ENCODE measurements around the gene ADARB2. TPM values are rescaled to one million over a fixed set of nuclear protein-coding genes. Genes with fewer than 3 reads are reported as not detected.

The ADARB2 gene
- total RNA-seq, 1 donor from 2014 or later: not detected

GRCh38 chr10:1633783-1634182 lies 103.5 kb downstream of the ADARB2 start:
- TF ChIP-seq CTCF (IDR thresholded peaks at IDR 0.05): no peak
- Histone ChIP-seq H3K27me3 (no peaks in the 10 kb centered on the region), H3K27ac (no peak overlapping the region), H3K9me3 (no peaks in the 10 kb centered on the region), H3K36me3 (no peaks in the 10 kb centered on the region), H3K4me3 (no peak overlapping the region), H3K4me1 (no peaks in the 10 kb centered on the region)
- no peak for DNase-seq (ENCODE audit: low spot score in 2 of 2)
- intact Hi-C loops (cut with DNase I): no loop called here

- intact Hi-C loops (cut with DNase I): no loop called here
- no peak for DNase-seq (ENCODE audit: low spot score in 2 of 2)
- Histone ChIP-seq H3K27me3 (no peaks in the 10 kb centered on the region), H3K36me3 (no peaks in the 10 kb centered on the region), H3K4me3 (no peak overlapping the region), H3K27ac (no peak overlapping the region), H3K4me1 (no peaks in the 10 kb centered on the region), H3K9me3 (no peaks in the 10 kb centered on the region)
- no peak for TF ChIP-seq CTCF (IDR thresholded peaks at IDR 0.05)
These were observed 104.7 kb downstream of the ADARB2 start for GRCh38 chr10:1632596-1632995.

- Histone ChIP-seq H3K4me1 (no peaks in the 10 kb centered on the region), H3K9me3 (no peaks in the 10 kb centered on the region), H3K4me3 (no peak overlapping the region), H3K27me3 (no peaks in the 10 kb centered on the region), H3K27ac (no peak overlapping the region), H3K36me3 (no peaks in the 10 kb centered on the region)
- intact Hi-C loops (cut with DNase I): no loop called here
- TF ChIP-seq CTCF (IDR thresholded peaks at IDR 0.05): no peak
- DNase-seq (ENCODE audit: low spot score in 2 of 2): no peak
These were observed 105.2 kb downstream of the ADARB2 start for GRCh38 chr10:1632141-1632540.

GRCh38 chr10:1631282-1631681 lies 106.0 kb downstream of the ADARB2 start:
- Histone ChIP-seq H3K4me3 (no peak overlapping the region), H3K9me3 (no peaks in the 10 kb centered on the region), H3K36me3 (no peaks in the 10 kb centered on the region), H3K27ac (no peak overlapping the region), H3K4me1 (no peaks in the 10 kb centered on the region), H3K27me3 (no peaks in the 10 kb centered on the region)
- TF ChIP-seq CTCF (IDR thresholded peaks at IDR 0.05): no peak
- no peak for DNase-seq (ENCODE audit: low spot score in 2 of 2)
- intact Hi-C loops (cut with DNase I): no loop called here

- no peaks in the 10 kb centered on the region for H3K27me3 ChIP-seq
- H3K9me3 ChIP-seq: no peaks in the 10 kb centered on the region
- no peak overlapping the region for H3K4me3 ChIP-seq
- no peak for DNase-seq (ENCODE audit: low spot score in 2 of 2)
- no peaks in the 10 kb centered on the region for H3K36me3 ChIP-seq
- H3K4me1 ChIP-seq: no peaks in the 10 kb centered on the region
- TF ChIP-seq CTCF (IDR thresholded peaks at IDR 0.05): no peak
- no peak overlapping the region for H3K27ac ChIP-seq
- intact Hi-C loops (cut with DNase I): no loop called here
These were observed 107.0 kb downstream of the ADARB2 start for GRCh38 chr10:1630304-1630703.

All from ascending aorta (tissue), 2 donors.